GM19467 (cell line): ENCODE measurements around the gene SMIM14.
A peak's percentile ranks its signal among the peaks of the same experiment; 100 is the strongest.
"Not testable (repeated sequence)": the region's sequence is repeated elsewhere in the genome, so short reads cannot be mapped to it uniquely, and the experiment has no call there.

ENCODE experiments used
- ATAC-seq: cut with Tn5 transposase; IDR thresholded peaks from one replicate; pipeline ENCODE4 v1.9.1; 2021; ENCODE audit warnings: mild to moderate bottlenecking, moderate library complexity; ENCODE audit not compliant: unreplicated experiment

SMIM14 gene

GRCh38 chr4:39541987-39542610, 96.6 kb downstream of the SMIM14 start:
- no peak for ATAC-seq

GRCh38 chr4:39539089-39539611, 99.5 kb downstream of the SMIM14 start:
- ATAC-seq, result no peak

- ATAC-seq, result no peak
These were observed 105.1 kb downstream of the SMIM14 start for GRCh38 chr4:39533541-39533940.

DNA sequence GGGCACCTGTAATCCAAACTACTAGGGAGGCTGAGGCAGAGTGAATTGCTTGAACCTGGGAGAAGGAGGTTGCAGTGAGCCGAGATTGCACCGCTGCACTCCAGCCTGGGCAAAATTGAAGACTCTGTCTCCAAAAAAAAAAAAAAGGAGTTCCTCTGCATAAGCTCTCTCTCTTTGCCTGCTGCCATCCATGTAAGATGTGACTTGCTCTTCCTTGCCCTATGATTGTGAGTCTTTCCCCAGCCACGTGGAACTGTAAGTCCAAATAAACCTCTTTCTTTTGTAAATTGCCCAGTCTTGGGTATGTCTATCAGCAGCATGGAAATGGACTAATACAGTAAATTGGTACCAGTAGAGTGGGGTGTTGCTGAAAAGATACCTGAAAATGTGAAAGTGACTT, 106.4 kb downstream of the SMIM14 start:
- not testable (repeated sequence) for ATAC-seq

DNA sequence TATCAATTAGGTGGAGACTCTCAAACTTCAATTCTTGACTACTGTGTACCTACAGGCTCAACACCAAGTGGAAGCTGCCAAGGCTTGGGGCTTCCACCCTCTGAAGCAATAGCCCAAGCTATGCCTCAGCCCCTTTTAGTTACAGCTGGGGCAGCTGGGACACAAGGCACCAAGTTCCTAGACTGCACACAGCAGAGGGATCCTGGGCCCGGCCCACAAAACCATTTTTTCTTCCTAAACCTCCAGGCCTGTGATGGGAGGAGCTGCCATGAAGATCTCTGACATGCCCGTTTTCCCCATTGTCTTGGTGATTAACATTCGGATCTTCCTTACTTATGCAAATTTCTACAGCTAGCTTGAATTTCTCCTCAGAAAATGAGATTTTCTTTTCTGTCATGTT, 108.0 kb downstream of the SMIM14 start:
- no peak for ATAC-seq

GRCh38 chr4:39529534-39529933, 109.1 kb downstream of the SMIM14 start:
- ATAC-seq, result no peak

DNA sequence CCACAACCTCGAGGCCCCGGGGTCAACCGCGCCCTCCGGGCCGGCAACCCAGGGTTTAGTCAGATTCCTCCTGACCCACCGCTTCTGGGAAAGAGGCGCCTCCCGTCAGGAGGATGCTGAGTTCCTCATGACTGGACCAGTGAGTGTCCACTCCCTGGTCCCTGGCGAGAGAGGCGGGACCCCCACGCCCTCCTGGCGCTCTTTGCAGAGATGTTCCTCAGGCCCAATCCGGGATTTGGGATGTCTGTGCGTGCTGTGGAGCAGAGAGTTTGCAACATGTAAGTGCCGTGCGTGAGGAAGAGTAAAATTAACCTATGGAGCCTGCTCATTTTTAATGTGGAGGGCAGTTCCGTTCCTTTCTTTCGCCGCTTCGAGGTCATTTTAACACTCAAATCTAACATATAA, 110.6 kb downstream of the SMIM14 start:
- ATAC-seq, result no peak

GRCh38 chr4:39527296-39528060, 111.2 kb downstream of the SMIM14 start, which contains the start of gene UGDH:
Gene UGDH (minus strand): TSS chr4:39527439. CDS start chr4:39521512, 5,927 bp downstream.
- peak; percentile 96 for ATAC-seq

DNA sequence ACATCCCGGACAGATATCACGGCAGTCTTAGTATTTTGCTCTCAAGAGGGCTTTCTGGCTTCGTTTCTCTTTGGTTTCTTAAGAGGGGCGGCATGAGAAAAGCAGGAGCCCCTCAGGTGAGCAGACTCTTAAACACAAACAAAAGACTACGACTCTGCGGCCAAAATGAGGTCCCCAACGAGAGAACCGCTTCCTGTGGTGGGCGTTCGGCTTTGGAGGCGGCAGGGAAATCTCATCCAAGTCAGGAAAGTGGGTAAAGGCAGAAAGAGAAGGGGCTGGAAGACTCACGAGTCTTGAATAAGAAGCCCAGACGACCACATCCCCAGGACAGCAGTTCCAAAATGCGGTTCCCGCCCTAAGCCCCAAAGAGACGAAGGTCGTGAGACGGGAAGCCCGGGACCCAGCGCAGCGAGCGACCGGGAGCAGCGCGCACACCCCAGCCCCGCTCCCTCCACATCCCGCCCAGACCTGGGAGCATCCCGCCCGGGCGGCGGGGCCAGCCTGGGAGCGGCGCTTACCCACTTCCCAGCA, 111.8 kb downstream of the SMIM14 start:
- ATAC-seq, result no peak

GRCh38 chr4:39525822-39526690, 112.6 kb downstream of the SMIM14 start:
- ATAC-seq, result no peak

DNA sequence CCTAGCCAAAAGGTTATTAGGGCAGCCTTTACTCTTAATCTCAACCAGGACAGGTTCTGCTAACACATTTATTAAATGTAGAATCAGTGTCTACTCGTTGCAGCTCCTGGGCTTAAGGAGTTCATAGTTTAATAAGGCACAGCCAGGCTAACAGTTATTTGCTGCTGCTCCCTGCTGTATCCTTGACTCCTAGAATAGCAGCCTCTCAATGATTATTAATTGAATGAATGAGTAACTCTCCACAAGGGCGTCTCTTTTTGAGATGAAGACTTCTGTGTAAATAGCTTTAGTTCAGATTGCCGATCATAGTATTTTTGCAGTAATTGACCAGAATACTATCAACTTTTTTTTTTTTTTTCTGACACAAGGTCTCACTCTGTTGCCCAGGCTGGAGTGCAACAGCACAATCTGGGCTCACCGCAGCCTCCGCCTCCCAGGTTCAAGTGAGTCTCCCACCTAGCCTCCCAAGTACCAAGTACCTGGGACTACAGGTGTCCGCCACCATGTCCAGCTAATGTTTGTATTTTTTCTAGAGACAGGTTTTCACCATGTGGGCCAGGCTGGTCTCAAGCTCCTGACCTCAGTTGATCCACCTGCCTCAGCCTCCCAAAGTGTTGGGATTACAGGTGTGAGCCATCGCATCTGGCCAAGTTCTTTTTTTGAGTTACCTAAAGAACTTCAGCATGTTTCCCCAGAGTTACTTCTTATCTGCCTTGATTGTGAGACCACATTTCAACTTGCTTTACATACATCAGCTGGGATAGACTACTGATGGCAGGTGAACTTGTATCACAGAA, 114.3 kb downstream of the SMIM14 start:
- no peak for ATAC-seq

DNA sequence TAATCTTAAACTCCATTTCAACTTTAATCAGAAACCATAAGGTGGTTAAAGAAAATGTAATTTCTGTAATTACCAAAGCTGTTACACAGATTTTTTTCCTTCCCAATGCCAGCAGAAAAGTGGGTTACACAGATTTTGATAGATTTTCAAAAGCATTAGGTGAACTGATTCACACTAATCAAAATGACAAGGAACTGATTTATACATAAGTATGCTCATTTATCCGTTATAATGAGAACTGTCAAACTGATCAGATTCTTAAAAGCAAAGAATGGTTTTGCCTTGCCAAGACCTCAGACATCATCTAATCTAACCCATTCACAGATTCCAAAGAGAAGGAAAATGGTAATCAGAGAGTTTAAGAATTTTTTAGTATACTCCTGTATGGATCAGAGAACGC, 116.6 kb downstream of the SMIM14 start:
- no peak for ATAC-seq

GRCh38 chr4:39521253-39521919, 117.3 kb downstream of the SMIM14 start:
- ATAC-seq, result no peak

DNA sequence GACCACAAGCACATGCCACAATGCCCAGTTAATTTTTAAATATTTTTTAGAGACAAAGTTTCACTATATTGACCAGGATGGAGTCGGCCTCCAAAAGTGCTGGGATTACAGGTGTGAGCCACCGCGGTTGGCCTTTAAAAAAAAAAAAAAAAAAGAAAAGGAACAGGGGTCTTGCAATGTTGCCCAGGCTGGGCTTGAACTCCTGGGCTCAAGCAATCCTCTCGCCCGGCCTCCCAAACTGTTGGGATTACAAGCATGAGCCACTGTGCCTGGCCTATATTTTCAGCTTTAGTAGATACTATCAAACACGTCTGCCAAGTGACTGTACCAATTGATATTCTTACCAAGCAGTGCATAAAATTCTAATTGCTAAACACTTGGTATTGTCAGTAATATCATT, 120.2 kb downstream of the SMIM14 start:
- no peak for ATAC-seq

DNA sequence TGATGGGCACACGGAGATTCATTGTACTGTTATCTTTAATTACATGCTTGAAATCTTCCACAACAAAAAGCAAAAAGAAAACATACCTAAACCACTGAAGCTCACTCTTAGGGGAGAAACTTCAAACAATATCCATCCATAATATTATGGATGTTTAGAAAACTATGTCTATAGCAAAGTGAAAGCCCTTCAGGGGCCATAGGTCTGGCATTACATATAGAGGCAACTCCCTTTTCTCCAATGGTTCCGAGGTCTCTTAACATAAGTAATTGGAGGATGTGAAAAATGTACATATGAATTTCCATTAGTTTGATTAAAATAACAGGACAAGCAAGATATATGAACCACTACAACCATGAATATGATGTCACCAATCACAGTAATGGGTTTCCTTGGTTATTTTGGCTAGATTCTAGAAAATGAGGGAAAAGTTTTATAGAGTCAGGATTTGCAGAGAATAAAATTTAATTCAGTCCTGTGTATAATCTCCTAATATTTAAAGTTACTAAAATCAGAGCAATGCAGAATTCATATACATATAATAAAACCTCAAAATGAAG, 122.2 kb downstream of the SMIM14 start:
- ATAC-seq, result no peak

- not testable (repeated sequence) for ATAC-seq
These were observed 122.8 kb downstream of the SMIM14 start for GRCh38 chr4:39515669-39516401.

GRCh38 chr4:39514888-39515401, 123.7 kb downstream of the SMIM14 start:
- no peak for ATAC-seq

- not testable (repeated sequence) for ATAC-seq
These were observed 124.4 kb downstream of the SMIM14 start for GRCh38 chr4:39514266-39514665.
